Spleen (tissue), 11 donors: ENCODE measurements around the gene CENPP. TPM values are rescaled to one million over a fixed set of nuclear protein-coding genes. Genes with fewer than 3 reads are reported as not detected.

Source experiments
- DNase-seq: peaks from one replicate; pipeline ENCODE4 v3.0.0-alpha.2; 2020
- H3K27ac ChIP-seq, 8 donors: fragments of 200-600 bp; sonication (generic) in 7 of 8; 1 replicate in 4 of 8; 2 replicates in 4 of 8; pipeline versions ENCODE4 v1.5.0 to v1.8.0; 2016 to 2021; ENCODE audit warnings: inconsistent platforms in 4 of 8, mild to moderate bottlenecking in 4 of 8, moderate library complexity in 1 of 8
- H3K27me3 ChIP-seq, 7 donors: fragments of 200-600 bp; sonication (generic) in 6 of 7; replicated peaks in 1 of 7; 1 replicate in 4 of 7; 2 replicates in 3 of 7; pipeline versions ENCODE4 v1.5.0 to v1.8.0; 2016 to 2021; ENCODE audit warnings: inconsistent platforms in 3 of 7, mild to moderate bottlenecking in 1 of 7
- H3K36me3 ChIP-seq, 6 donors: fragments of 200-600 bp; sonication (generic) in 5 of 6; 1 replicate in 4 of 6; 2 replicates in 2 of 6; pipeline versions ENCODE4 v1.5.0 to v1.8.0; 2016 to 2021; ENCODE audit warnings: inconsistent platforms in 2 of 6
- H3K4me1 ChIP-seq, 6 donors: fragments of 200-600 bp; sonication (generic) in 5 of 6; 1 replicate in 3 of 6; 2 replicates in 3 of 6; pipeline versions ENCODE4 v1.5.0 to v1.8.0; 2016 to 2021; ENCODE audit warnings: inconsistent platforms in 3 of 6
- H3K4me3 ChIP-seq, 8 donors: fragments of 200-600 bp; sonication (generic) in 7 of 8; 1 replicate in 4 of 8; 2 replicates in 4 of 8; pipeline versions ENCODE4 v1.5.0 to v1.8.0; 2016 to 2021; ENCODE audit warnings: inconsistent platforms in 4 of 8, mild to moderate bottlenecking in 4 of 8, moderate library complexity in 2 of 8
- H3K9me3 ChIP-seq, 8 donors: fragments of 200-600 bp; sonication (generic) in 7 of 8; 1 replicate in 4 of 8; 2 replicates in 4 of 8; pipeline versions ENCODE4 v1.5.0 to v1.8.0; 2016 to 2021; ENCODE audit warnings: inconsistent platforms in 4 of 8
- CTCF ChIP-seq, 11 experiments: fragments of 200-600 bp in 7 of 11; fragments of 450-650 bp in 4 of 11; sonication (generic) in 4 of 11; IDR thresholded peaks in 8 of 11; conservative IDR thresholded peaks in 3 of 11; 1 replicate in 7 of 11; 2 replicates in 4 of 11; pipeline versions ENCODE4 v1.4.0 to v1.8.0; 2016 to 2021; ENCODE audit warnings: antibody characterized with exemption in 11 of 11, inconsistent platforms in 4 of 11, mild to moderate bottlenecking in 1 of 11
- POLR2A ChIP-seq, 3 donors: fragments of 450-650 bp; IDR thresholded peaks; one replicate each; pipeline ENCODE4 v1.5.1; 2017; ENCODE audit warnings: antibody characterized with exemption in 3 of 3, mild to moderate bottlenecking in 1 of 3
- POLR2AphosphoS5 ChIP-seq, 3 donors: sonication (generic); formaldehyde crosslinking; IDR thresholded peaks; one replicate each; pipeline ENCODE4 v1.5.1; 2017; ENCODE audit warnings: antibody characterized with exemption in 3 of 3
- WGBS, 5 donors: extraction: QIAGEN DNeasy Blood & Tissue Kit in 3 of 5; methylation state at CpG; one replicate each; pipeline versions ENCODE4 v1.1.5 to v1.1.7; 2013 to 2018; 5-methylcytosine and 5-hydroxymethylcytosine counted together
- intact Hi-C: fragments of 100-400 bp; cut with DNase I; formaldehyde crosslinking; loops from one replicate; pipeline ENCODE4 v1.15.0; 2023; ENCODE audit warnings: low total_unique reads
- polyA plus RNA-seq, 3 donors: library from polyadenylated mRNA; stranded (reverse); fragments of 200-250 nt; gene quantifications; one replicate each; pipeline ENCODE4 v1.2.1, GENCODE V29; 2013
- total RNA-seq, 7 donors: library from RNA; depleted of rRNA in 3 of 7; stranded (reverse); fragments of >200 nt in 3 of 7; fragmentation: NEBNext Ultra II Directional in 4 of 7; extraction: Animal tissue kit (Norgen Biotek cat#: 25700) in 4 of 7; gene quantifications; one replicate each; pipeline versions ENCODE4 v1.1.0 to v1.2.1, GENCODE V29; 2016 to 2021
- donor health status: healthy with polysubstance abuse.
- donor health status: DM: no; HTN: no; CAD: no; lungs with moderate emphysema.
- donor health status: DM: no; HTN: no; CAD: no.
- donor health status: Bipolar disorder and iron deficiency.
- donor health status: healthy.
- donor health status: DM: no; HTN: no; CAD: no.
- donor health status: DM: yes; HTN: yes; CAD: no.

CENPP gene
- total and polyA plus RNA-seq, 10 donors, result 1.7 to 15.8 (median 6.2) TPM

DNA sequence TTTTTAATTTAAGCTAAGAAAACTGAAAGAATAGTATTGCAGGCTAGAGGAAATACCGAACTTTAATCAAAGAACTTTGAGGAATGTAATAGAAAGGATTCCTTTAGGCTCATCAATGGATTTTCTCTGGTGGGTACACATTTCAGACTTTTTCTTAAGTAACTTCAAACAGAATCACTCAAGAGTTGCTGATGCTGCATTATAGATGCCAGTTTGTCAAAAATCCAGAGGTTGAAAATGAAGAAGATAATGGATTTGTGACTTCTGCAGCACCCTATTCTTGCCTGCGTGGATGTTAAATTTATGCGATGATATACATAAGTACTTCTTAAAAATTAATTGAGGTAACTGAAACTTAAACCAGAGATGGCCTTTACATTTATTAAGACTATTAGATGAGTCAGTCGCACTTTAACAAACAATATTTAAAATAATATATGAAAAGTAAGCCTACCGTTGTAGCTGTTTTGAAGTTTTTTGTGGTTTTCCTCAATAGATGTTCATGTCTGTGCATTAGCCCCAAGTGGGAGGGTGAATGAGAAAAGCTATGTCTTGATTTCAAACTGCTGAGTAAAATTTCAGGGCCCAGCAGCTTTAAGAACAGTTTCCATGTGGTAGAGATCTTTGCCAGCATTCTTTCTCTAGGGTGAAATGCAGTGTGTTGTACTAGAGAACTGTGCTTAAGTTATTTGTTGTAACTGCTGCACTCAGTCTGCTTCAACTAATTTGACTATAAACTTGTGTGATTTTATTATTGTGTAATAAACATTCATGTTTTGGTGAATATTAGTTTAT lies 78.5 kb downstream of the CENPP start, which contains the start of gene OGN:
OGN (minus strand) TSS at position 537 of the 795 bp plus-strand sequence. CDS start 1,171 bp downstream, outside the sequence.
- Histone ChIP-seq H3K4me3 (no peak within 1 kb of the TSS), H3K36me3 (no peaks in the 10 kb centered on the region), H3K27me3 (no peaks in the 10 kb centered on the region), H3K9me3 (no peaks in the 10 kb centered on the region), H3K27ac (no peak within 1 kb of the TSS), H3K4me1 (peaks cover 0 to 20% (median 12%) of the 10 kb centered on the region in 6 donors)
- DNase-seq, result no peak
- WGBS, 5 donors, result 76 to 84% (median 78%) methylated on average over 5 of the region's 5 CpGs
- intact Hi-C loops, result no loop called here
- no peak for TF ChIP-seq POLR2A (IDR thresholded peaks at IDR 0.05)
- TF ChIP-seq POLR2AphosphoS5 (IDR thresholded peaks at IDR 0.05), result no peak
- TF ChIP-seq CTCF (IDR thresholded peaks at IDR 0.05 in 8 of 11, conservative IDR thresholded peaks at IDR 0.05 in 3 of 11), result no peak

- no peaks in the 10 kb centered on the region for H3K36me3 ChIP-seq
- peak overlapping the region in 4 of 8 donors; percentile 57 to 76 (median 71) for H3K27ac ChIP-seq
- H3K9me3 ChIP-seq, result no peaks in the 10 kb centered on the region
- intact Hi-C loops, result no loop called here
- no peaks in the 10 kb centered on the region for H3K27me3 ChIP-seq
- no peak for DNase-seq
- H3K4me3 ChIP-seq, result no peak overlapping the region
- peaks cover 0 to 20% (median 12%) of the 10 kb centered on the region in 6 donors for H3K4me1 ChIP-seq
- 79 to 83% (median 80%) methylated on average over 4 of the region's 4 CpGs for WGBS, 5 donors
- no peak for TF ChIP-seq CTCF (IDR thresholded peaks at IDR 0.05 in 8 of 11, conservative IDR thresholded peaks at IDR 0.05 in 3 of 11)
- no peak for TF ChIP-seq POLR2A (IDR thresholded peaks at IDR 0.05)
- no peak for TF ChIP-seq POLR2AphosphoS5 (IDR thresholded peaks at IDR 0.05)
Observed at GRCh38 chr9:92405818-92406217, 80.1 kb downstream of the CENPP start.

GRCh38 chr9:92406477-92406876 lies 80.7 kb downstream of the CENPP start:
- no peaks in the 10 kb centered on the region for H3K36me3 ChIP-seq
- intact Hi-C loops, result no loop called here
- 15 to 29% (median 26%) methylated on average over 3 of the region's 3 CpGs for WGBS, 5 donors
- DNase-seq, result peak; percentile 79
- peak overlapping the region in 6 of 8 donors; percentile 37 to 76 (median 64) for H3K27ac ChIP-seq
- H3K4me1 ChIP-seq, result peaks cover 0 to 20% (median 12%) of the 10 kb centered on the region in 6 donors
- no peaks in the 10 kb centered on the region for H3K27me3 ChIP-seq
- no peaks in the 10 kb centered on the region for H3K9me3 ChIP-seq
- H3K4me3 ChIP-seq, result peak overlapping the region in 1 of 8 donors; percentile 50
- TF ChIP-seq POLR2A (IDR thresholded peaks at IDR 0.05) (no peak), CTCF (IDR thresholded peaks at IDR 0.05 in 8 of 11, conservative IDR thresholded peaks at IDR 0.05 in 3 of 11) (peak in 2 of 11 experiments; percentile 15 to 17), POLR2AphosphoS5 (IDR thresholded peaks at IDR 0.05) (peak in 1 of 3 donors; percentile 47)

DNA sequence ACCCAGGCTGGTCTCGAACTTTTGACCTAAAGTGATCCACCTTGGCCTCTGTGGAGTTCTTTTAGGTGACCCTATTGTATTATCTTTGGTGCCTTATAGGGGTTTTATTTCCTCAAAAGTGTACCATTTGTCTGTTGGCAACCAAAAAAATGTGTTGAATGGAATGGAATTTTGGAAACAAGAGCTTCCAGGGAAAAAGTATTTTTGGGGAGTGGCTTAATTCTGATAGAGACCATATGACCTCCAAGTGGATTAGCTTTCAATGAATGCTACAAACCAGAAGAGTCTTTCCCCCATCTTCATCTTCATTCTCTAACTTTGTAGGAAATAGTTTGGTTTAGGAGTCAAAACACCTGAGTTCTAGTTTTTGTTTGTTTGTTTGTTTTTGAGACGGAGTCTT lies 82.1 kb downstream of the CENPP start:
- Histone ChIP-seq H3K36me3 (no peaks in the 10 kb centered on the region), H3K9me3 (no peaks in the 10 kb centered on the region), H3K27ac (no peak overlapping the region), H3K4me3 (no peak overlapping the region), H3K27me3 (no peaks in the 10 kb centered on the region), H3K4me1 (peaks cover 0 to 20% (median 12%) of the 10 kb centered on the region in 6 donors)
- WGBS, 5 donors, result 95 to 100% (median 96%) methylated on average over 2 of the region's 2 CpGs
- intact Hi-C loops, result no loop called here
- DNase-seq, result no peak
- TF ChIP-seq POLR2A (IDR thresholded peaks at IDR 0.05) (no peak), POLR2AphosphoS5 (IDR thresholded peaks at IDR 0.05) (no peak), CTCF (IDR thresholded peaks at IDR 0.05 in 8 of 11, conservative IDR thresholded peaks at IDR 0.05 in 3 of 11) (no peak)
